ENCODE results near the gene BBS4.

Gene BBS4

GRCh38 chr15:72778796-72779195 lies 92.8 kb downstream of the BBS4 start:
- peaks cover 43 to 46% of the 10 kb centered on the region in 2 experiments for H3K4me1 ChIP-seq (ENCODE audit: control insufficient read depth in 1 of 2, insufficient read depth in 1 of 2, low read depth in 1 of 2, low read length in 1 of 2)

GRCh38 chr15:72781631-72782030 lies 95.6 kb downstream of the BBS4 start:
- H3K9me3 ChIP-seq: no peaks in the 10 kb centered on the region
- H3K4me3 ChIP-seq (ENCODE audit: low read depth in 1 of 2, low read length in 1 of 2): peak overlapping the region; percentile 89 to 99
- no peaks in the 10 kb centered on the region for H3K27me3 ChIP-seq
- H3K27ac ChIP-seq: peak overlapping the region; percentile 98
- peaks cover 27% of the 10 kb centered on the region for H3K36me3 ChIP-seq
- peaks cover 34 to 37% of the 10 kb centered on the region in 2 experiments for H3K4me1 ChIP-seq (ENCODE audit: control insufficient read depth in 1 of 2, insufficient read depth in 1 of 2, low read depth in 1 of 2, low read length in 1 of 2)
- TF ChIP-seq CTCF (IDR thresholded peaks at IDR 0.05): no peak

More at GRCh38 chr15:72778796-72779195, 92.8 kb downstream of the BBS4 start:
- Histone ChIP-seq H3K4me3 (ENCODE audit: low read depth in 1 of 2, low read length in 1 of 2) (no peak overlapping the region), H3K9me3 (no peaks in the 10 kb centered on the region), H3K27me3 (no peaks in the 10 kb centered on the region), H3K36me3 (peaks cover 37% of the 10 kb centered on the region), H3K27ac (no peak overlapping the region)
- no peak for TF ChIP-seq CTCF (IDR thresholded peaks at IDR 0.05)

- H3K4me3 ChIP-seq (ENCODE audit: low read depth in 1 of 2, low read length in 1 of 2): peak overlapping the region; percentile 89 to 99
- TF ChIP-seq CTCF (IDR thresholded peaks at IDR 0.05): no peak
- H3K27ac ChIP-seq: peak overlapping the region; percentile 98
- H3K27me3 ChIP-seq: no peaks in the 10 kb centered on the region
- peaks cover 24% of the 10 kb centered on the region for H3K36me3 ChIP-seq
- no peaks in the 10 kb centered on the region for H3K9me3 ChIP-seq
- H3K4me1 ChIP-seq (ENCODE audit: control insufficient read depth in 1 of 2, insufficient read depth in 1 of 2, low read depth in 1 of 2, low read length in 1 of 2): peaks cover 27 to 32% of the 10 kb centered on the region in 2 experiments
These were observed 96.4 kb downstream of the BBS4 start for GRCh38 chr15:72782274-72783003.

GRCh38 chr15:72783004-72783639 lies 97.1 kb downstream of the BBS4 start:
- Histone ChIP-seq H3K4me3 (ENCODE audit: low read depth in 1 of 2, low read length in 1 of 2) (peak overlapping the region; percentile 89 to 99), H3K27me3 (no peaks in the 10 kb centered on the region), H3K9me3 (no peaks in the 10 kb centered on the region), H3K27ac (peak overlapping the region; percentile 98), H3K36me3 (peaks cover 17% of the 10 kb centered on the region), H3K4me1 (ENCODE audit: control insufficient read depth in 1 of 2, insufficient read depth in 1 of 2, low read depth in 1 of 2, low read length in 1 of 2) (peaks cover 27 to 32% of the 10 kb centered on the region in 2 experiments)
- no peak for TF ChIP-seq CTCF (IDR thresholded peaks at IDR 0.05)

- Histone ChIP-seq H3K4me3 (ENCODE audit: low read depth in 1 of 2, low read length in 1 of 2) (peak within 1 kb of the TSS; percentile 89 to 99), H3K27me3 (no peaks in the 10 kb centered on the region), H3K4me1 (ENCODE audit: control insufficient read depth in 1 of 2, insufficient read depth in 1 of 2, low read depth in 1 of 2, low read length in 1 of 2) (peaks cover 27 to 32% of the 10 kb centered on the region in 2 experiments), H3K36me3 (peaks cover 10% of the 10 kb centered on the region), H3K27ac (peak within 1 kb of the TSS; percentile 98), H3K9me3 (no peaks in the 10 kb centered on the region)
- TF ChIP-seq CTCF (IDR thresholded peaks at IDR 0.05): no peak
These were observed 97.8 kb downstream of the BBS4 start, which contains the start of gene ADPGK for GRCh38 chr15:72783640-72784455. Gene ADPGK (minus strand): TSS chr15:72783758. CDS start chr15:72783691, 67 bp downstream.

Measured in neutrophil (primary cell).